HG03108 (cell line): ENCODE data around the gene NSRP1.
A peak's percentile ranks its signal among the peaks of the same experiment; 100 is the strongest.
"Not testable (repeated sequence)": the region's sequence is repeated elsewhere in the genome, so short reads cannot be mapped to it uniquely, and the experiment has no call there.

ENCODE experiments used
- ATAC-seq: cut with Tn5 transposase; IDR thresholded peaks from one replicate; pipeline ENCODE4 v1.9.1; 2021; ENCODE audit warnings: moderate library complexity; ENCODE audit not compliant: unreplicated experiment

The NSRP1 gene

GRCh38 chr17:30174556-30174955 is 57.9 kb downstream of the NSRP1 start:
- ATAC-seq = no peak

- no peak for ATAC-seq
Measured at GRCh38 chr17:30176855-30177254, 60.2 kb downstream of the NSRP1 start.

GRCh38 chr17:30186761-30187160 is 70.1 kb downstream of the NSRP1 start:
- ATAC-seq = no peak

- ATAC-seq = no peak
Measured at GRCh38 chr17:30187573-30187972, 71.0 kb downstream of the NSRP1 start.

- ATAC-seq = no peak
Measured at GRCh38 chr17:30188211-30188939, 71.8 kb downstream of the NSRP1 start.

- ATAC-seq = no peak
Measured at GRCh38 chr17:30191072-30191471, 74.5 kb downstream of the NSRP1 start.

- ATAC-seq = no peak
Measured at GRCh38 chr17:30196504-30196903, 79.9 kb downstream of the NSRP1 start.

GRCh38 chr17:30197416-30197815 is 80.8 kb downstream of the NSRP1 start:
- no peak for ATAC-seq

- ATAC-seq = no peak
Measured at GRCh38 chr17:30199600-30199999, 83.0 kb downstream of the NSRP1 start.

- ATAC-seq = no peak
Measured at GRCh38 chr17:30200106-30200505, 83.5 kb downstream of the NSRP1 start.

GRCh38 chr17:30200656-30201055 is 84.0 kb downstream of the NSRP1 start:
- not testable (repeated sequence) for ATAC-seq

- ATAC-seq = no peak
Measured at GRCh38 chr17:30203471-30203981, 86.9 kb downstream of the NSRP1 start.

GRCh38 chr17:30207655-30208054 is 91.0 kb downstream of the NSRP1 start:
- no peak for ATAC-seq

GRCh38 chr17:30208214-30208613 is 91.6 kb downstream of the NSRP1 start:
- no peak for ATAC-seq

- ATAC-seq = no peak
Measured at GRCh38 chr17:30209930-30210329, 93.3 kb downstream of the NSRP1 start.

GRCh38 chr17:30210366-30210765 is 93.8 kb downstream of the NSRP1 start:
- ATAC-seq = no peak

GRCh38 chr17:30210901-30211300 is 94.3 kb downstream of the NSRP1 start:
- ATAC-seq = no peak

GRCh38 chr17:30211371-30211770 is 94.8 kb downstream of the NSRP1 start:
- ATAC-seq = no peak

GRCh38 chr17:30212750-30213149 is 96.1 kb downstream of the NSRP1 start:
- peak; percentile 62 for ATAC-seq

- no peak for ATAC-seq
Measured at GRCh38 chr17:30217054-30217453, 100.4 kb downstream of the NSRP1 start.

GRCh38 chr17:30217746-30218245 is 101.2 kb downstream of the NSRP1 start:
- no peak for ATAC-seq

- ATAC-seq = no peak
Measured at GRCh38 chr17:30218799-30219198, 102.2 kb downstream of the NSRP1 start.

- ATAC-seq = no peak
Measured at GRCh38 chr17:30219315-30219714, 102.7 kb downstream of the NSRP1 start.
